HS-27A (cell line): Measurements from ENCODE around the gene MGAT4B.

ENCODE experiments used
- DNase-seq: peaks from one replicate; pipeline ENCODE4 v3.0.0-alpha.2; 2012; ENCODE audit warnings: low read depth, missing footprints

The MGAT4B gene

GRCh38 chr5:179825655-179826182, 19.1 kb upstream of the MGAT4B start:
- no peak for DNase-seq

GRCh38 chr5:179824745-179825112, 18.1 kb upstream of the MGAT4B start:
- no peak for DNase-seq

- DNase-seq: no peak
Measured at GRCh38 chr5:179823937-179824744, 17.5 kb upstream of the MGAT4B start.

- DNase-seq: no peak
Measured at GRCh38 chr5:179822444-179822990, 15.9 kb upstream of the MGAT4B start.

GRCh38 chr5:179822059-179822432, 15.4 kb upstream of the MGAT4B start:
- DNase-seq: no peak

- peak; percentile 59 for DNase-seq
Measured at GRCh38 chr5:179821298-179822058, 14.8 kb upstream of the MGAT4B start.

GRCh38 chr5:179820483-179821297, 14.0 kb upstream of the MGAT4B start, which contains the start of gene SQSTM1:
TSS of gene SQSTM1 (plus strand) at chr5:179820905. CDS start at chr5:179820937, 32 bp downstream.
- DNase-seq: no peak

- no peak for DNase-seq
Measured at GRCh38 chr5:179820127-179820482, 13.4 kb upstream of the MGAT4B start.

GRCh38 chr5:179819296-179820126, 12.8 kb upstream of the MGAT4B start:
- no peak for DNase-seq

- peak; percentile 39 for DNase-seq
Measured at GRCh38 chr5:179818746-179819295, 12.2 kb upstream of the MGAT4B start.

GRCh38 chr5:179817890-179818745, 11.5 kb upstream of the MGAT4B start:
- DNase-seq: no peak

- no peak for DNase-seq
Measured at GRCh38 chr5:179817470-179817840, 10.8 kb upstream of the MGAT4B start.

- DNase-seq: no peak
Measured at GRCh38 chr5:179816796-179817469, 10.3 kb upstream of the MGAT4B start.

GRCh38 chr5:179816401-179816795, 9.7 kb upstream of the MGAT4B start:
- DNase-seq: no peak

GRCh38 chr5:179815491-179816249, 9.0 kb upstream of the MGAT4B start:
- DNase-seq: no peak

GRCh38 chr5:179814090-179814489, 7.4 kb upstream of the MGAT4B start:
- no peak for DNase-seq

GRCh38 chr5:179812997-179813607, 6.4 kb upstream of the MGAT4B start:
- no peak for DNase-seq
